ENCODE results near the gene SLU7.

The SLU7 gene

GRCh38 chr5:160418561-160419457 is at the start of gene SLU7:
TSS of gene SLU7 (minus strand) at chr5:160419081. CDS start at chr5:160415294, 3,787 bp downstream.
- DNase-seq (ENCODE audit: low spot score in 2 of 2) = peak; percentile 90 to 96
- Histone ChIP-seq H3K9me3 (no peaks in the 10 kb centered on the region), H3K4me3 (peak within 1 kb of the TSS; percentile 75), H3K4me1 (peaks cover 19% of the 10 kb centered on the region), H3K27me3 (ENCODE audit: low read depth) (no peaks in the 10 kb centered on the region), H3K36me3 (replicated peaks) (peaks cover 16% of the 10 kb centered on the region)
- in situ Hi-C loops (cut with MboI; ENCODE audit: low sequenced_read_pairs) = no loop called here

DNA sequence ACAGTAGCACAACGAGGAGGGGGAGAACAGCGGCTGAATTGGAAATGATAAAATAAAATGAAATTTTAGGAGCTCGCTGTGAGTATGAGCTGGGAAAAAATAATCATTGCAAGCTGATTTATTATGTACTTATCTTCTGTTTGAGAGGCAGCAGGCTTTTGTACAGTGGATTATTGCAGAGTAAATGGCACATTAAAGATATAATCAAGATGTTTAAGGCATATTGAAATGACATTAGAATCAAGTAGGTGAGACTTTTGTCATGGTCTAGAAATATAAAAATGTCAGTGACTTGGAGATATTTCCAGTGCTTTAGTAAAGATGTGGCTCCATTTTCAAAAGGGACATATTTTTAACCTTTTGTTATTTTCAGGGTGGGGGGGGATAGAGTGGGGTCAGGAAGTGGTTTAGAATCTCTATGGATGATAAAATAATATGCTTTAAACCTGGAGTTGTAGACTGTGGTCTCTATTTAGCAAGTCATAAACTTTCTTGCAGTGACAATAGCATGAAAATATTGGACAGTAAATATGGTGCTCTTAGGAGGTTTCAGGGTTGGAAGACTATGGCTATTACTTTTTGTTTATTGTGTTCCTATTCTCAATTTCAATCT is 49.6 kb upstream of the SLU7 start:
- in situ Hi-C loops (cut with MboI; ENCODE audit: low sequenced_read_pairs) = no loop called here
- DNase-seq (ENCODE audit: low spot score in 2 of 2) = no peak
- no peaks in the 10 kb centered on the region for H3K27me3 ChIP-seq (ENCODE audit: low read depth)
- no peak overlapping the region for H3K4me3 ChIP-seq
- no peaks in the 10 kb centered on the region for H3K9me3 ChIP-seq
- H3K4me1 ChIP-seq = no peaks in the 10 kb centered on the region
- no peaks in the 10 kb centered on the region for H3K36me3 ChIP-seq (replicated peaks)

- in situ Hi-C loops (cut with MboI; ENCODE audit: low sequenced_read_pairs) = no loop called here
- H3K4me3 ChIP-seq = no peak overlapping the region
- no peak for DNase-seq (ENCODE audit: low spot score in 2 of 2)
- H3K9me3 ChIP-seq = no peaks in the 10 kb centered on the region
- H3K27me3 ChIP-seq (ENCODE audit: low read depth) = no peaks in the 10 kb centered on the region
- H3K36me3 ChIP-seq (replicated peaks) = no peaks in the 10 kb centered on the region
- H3K4me1 ChIP-seq = no peaks in the 10 kb centered on the region
Observed at GRCh38 chr5:160467555-160468362, 48.9 kb upstream of the SLU7 start.

DNA sequence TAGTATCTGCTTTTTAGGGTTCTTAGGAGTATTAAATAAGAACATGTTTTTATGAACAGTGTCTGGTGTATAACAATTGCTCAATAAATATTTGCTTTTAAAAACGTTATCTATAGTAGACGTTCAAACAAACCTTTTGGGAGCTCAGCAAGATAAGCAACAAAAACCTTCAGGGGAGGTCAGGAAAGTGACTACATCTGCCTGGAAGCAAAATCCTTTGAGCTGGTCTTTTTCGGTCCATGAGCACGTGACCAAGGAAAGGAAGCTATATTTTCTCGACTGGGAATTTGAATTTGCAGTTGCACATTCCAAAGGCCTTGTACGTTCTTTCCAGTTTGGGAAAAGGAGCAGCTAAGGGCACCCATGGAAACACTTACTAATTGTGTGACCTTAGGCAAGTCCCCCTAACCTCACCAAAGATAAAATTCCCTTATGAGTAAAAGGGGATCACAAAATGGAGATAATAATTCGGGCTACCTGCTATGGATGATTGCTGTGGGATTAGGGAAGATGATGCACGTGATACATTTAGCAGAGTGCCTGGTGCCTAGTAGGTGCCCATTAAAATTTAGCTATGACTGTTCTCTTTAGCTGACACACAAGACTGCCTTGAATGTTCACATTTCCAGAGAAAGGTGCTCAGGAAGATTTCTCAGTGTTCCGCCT is 48.1 kb upstream of the SLU7 start:
- Histone ChIP-seq H3K36me3 (replicated peaks) (no peaks in the 10 kb centered on the region), H3K9me3 (no peaks in the 10 kb centered on the region), H3K27me3 (ENCODE audit: low read depth) (0 out of 2 replicates have a peak, but pooled peaks cover 3% of the 10 kb centered on the region), H3K4me3 (no peak overlapping the region), H3K4me1 (no peaks in the 10 kb centered on the region)
- DNase-seq (ENCODE audit: low spot score in 2 of 2) = no peak
- in situ Hi-C loops (cut with MboI; ENCODE audit: low sequenced_read_pairs) = no loop called here

GRCh38 chr5:160466116-160466515 is 47.2 kb upstream of the SLU7 start:
- H3K4me1 ChIP-seq = no peaks in the 10 kb centered on the region
- in situ Hi-C loops (cut with MboI; ENCODE audit: low sequenced_read_pairs) = no loop called here
- no peaks in the 10 kb centered on the region for H3K9me3 ChIP-seq
- H3K36me3 ChIP-seq (replicated peaks) = no peaks in the 10 kb centered on the region
- H3K27me3 ChIP-seq (ENCODE audit: low read depth) = 0 out of 2 replicates have a peak, but pooled peaks cover 3% of the 10 kb centered on the region
- no peak overlapping the region for H3K4me3 ChIP-seq
- no peak for DNase-seq (ENCODE audit: low spot score in 2 of 2)

DNA sequence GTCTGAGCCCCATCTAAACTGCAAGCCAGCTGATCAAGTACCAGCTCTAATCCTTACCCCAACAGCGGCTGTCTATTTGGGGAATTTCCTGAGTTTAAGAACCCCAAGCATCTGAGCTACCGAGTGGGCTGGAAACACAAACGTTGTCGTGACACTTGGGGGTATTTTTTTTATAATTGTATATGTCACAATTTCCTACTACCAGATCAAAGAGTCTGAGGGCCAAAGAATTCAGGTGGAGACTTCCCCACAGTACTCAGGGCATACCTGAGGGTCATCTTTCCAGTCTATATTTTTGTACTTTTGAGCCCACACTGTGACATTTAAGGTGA is 45.6 kb upstream of the SLU7 start:
- Histone ChIP-seq H3K9me3 (no peaks in the 10 kb centered on the region), H3K4me3 (no peak overlapping the region), H3K4me1 (peaks cover 7% of the 10 kb centered on the region), H3K36me3 (replicated peaks) (no peaks in the 10 kb centered on the region), H3K27me3 (ENCODE audit: low read depth) (0 out of 2 replicates have a peak, but pooled peaks cover 3% of the 10 kb centered on the region)
- in situ Hi-C loops (cut with MboI; ENCODE audit: low sequenced_read_pairs) = no loop called here
- DNase-seq (ENCODE audit: low spot score in 2 of 2) = no peak

DNA sequence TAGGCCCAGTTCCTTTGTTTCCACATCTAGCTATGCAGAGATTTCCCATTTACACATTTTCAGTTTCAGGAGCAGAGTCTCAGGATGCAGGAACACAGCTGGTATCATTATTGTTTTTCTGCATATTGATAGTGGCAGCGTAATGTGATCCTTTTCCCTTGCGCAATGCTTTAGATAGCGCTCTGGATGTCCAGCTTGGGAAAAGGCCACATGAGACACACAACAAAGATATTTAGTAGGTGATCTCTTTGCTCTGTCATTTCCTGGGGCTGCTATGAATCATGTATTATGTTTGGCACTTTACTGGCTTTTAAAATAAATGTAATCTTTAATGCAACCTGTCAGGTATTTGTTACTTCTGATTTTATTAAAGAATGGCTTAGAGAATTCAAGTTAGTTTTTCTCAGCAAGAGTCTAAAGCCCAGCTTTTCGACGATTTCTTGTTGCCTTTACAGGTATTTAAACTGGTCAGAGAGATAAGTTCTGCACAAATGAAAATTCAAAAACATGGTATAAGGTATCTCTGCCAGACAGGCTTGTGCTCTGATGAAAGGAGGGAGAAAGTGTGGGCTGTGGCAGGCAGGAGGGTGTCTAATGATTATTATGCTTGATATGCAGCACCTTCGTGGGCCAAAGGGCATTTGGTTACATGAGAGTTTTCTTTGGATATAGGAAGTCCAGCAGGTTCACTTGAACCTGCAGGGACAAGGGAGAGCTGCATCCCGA is 45.0 kb upstream of the SLU7 start:
- Histone ChIP-seq H3K4me3 (no peak overlapping the region), H3K27me3 (ENCODE audit: low read depth) (0 out of 2 replicates have a peak, but pooled peaks cover 3% of the 10 kb centered on the region), H3K4me1 (peaks cover 7% of the 10 kb centered on the region), H3K9me3 (no peaks in the 10 kb centered on the region), H3K36me3 (replicated peaks) (no peaks in the 10 kb centered on the region)
- no peak for DNase-seq (ENCODE audit: low spot score in 2 of 2)
- in situ Hi-C loops (cut with MboI; ENCODE audit: low sequenced_read_pairs) = no loop called here

GRCh38 chr5:160463227-160463626 is 44.3 kb upstream of the SLU7 start:
- Histone ChIP-seq H3K9me3 (no peaks in the 10 kb centered on the region), H3K4me1 (peaks cover 7% of the 10 kb centered on the region), H3K4me3 (no peak overlapping the region), H3K36me3 (replicated peaks) (no peaks in the 10 kb centered on the region), H3K27me3 (ENCODE audit: low read depth) (0 out of 2 replicates have a peak, but pooled peaks cover 3% of the 10 kb centered on the region)
- in situ Hi-C loops (cut with MboI; ENCODE audit: low sequenced_read_pairs) = no loop called here
- DNase-seq (ENCODE audit: low spot score in 2 of 2) = no peak

DNA sequence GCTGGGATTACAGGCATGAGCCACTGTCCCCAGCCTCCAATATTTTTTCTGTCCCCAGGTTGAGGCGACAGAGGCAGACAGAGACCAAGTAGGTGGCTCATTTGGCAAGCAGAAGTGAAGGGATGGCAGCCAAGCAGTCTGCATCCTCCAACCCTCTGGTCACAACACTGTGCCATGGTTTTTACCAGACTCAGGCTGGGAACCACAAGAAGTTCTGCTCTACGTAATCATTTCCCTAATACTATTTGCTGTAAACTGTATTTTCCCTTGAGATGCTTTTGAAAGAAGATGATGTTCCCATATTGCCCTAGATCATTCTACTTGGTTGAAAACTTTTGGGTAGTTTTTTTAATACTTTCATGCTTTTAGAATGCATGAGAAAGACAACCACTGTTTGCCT is 43.3 kb upstream of the SLU7 start:
- H3K9me3 ChIP-seq = no peaks in the 10 kb centered on the region
- no peaks in the 10 kb centered on the region for H3K36me3 ChIP-seq (replicated peaks)
- H3K4me1 ChIP-seq = peaks cover 7% of the 10 kb centered on the region
- in situ Hi-C loops (cut with MboI; ENCODE audit: low sequenced_read_pairs) = no loop called here
- H3K27me3 ChIP-seq (ENCODE audit: low read depth) = 0 out of 2 replicates have a peak, but pooled peaks cover 3% of the 10 kb centered on the region
- H3K4me3 ChIP-seq = no peak overlapping the region
- no peak for DNase-seq (ENCODE audit: low spot score in 2 of 2)

GRCh38 chr5:160461378-160461777 is 42.5 kb upstream of the SLU7 start:
- Histone ChIP-seq H3K36me3 (replicated peaks) (no peaks in the 10 kb centered on the region), H3K4me3 (no peak overlapping the region), H3K27me3 (ENCODE audit: low read depth) (0 out of 2 replicates have a peak, but pooled peaks cover 3% of the 10 kb centered on the region), H3K9me3 (no peaks in the 10 kb centered on the region), H3K4me1 (peaks cover 7% of the 10 kb centered on the region)
- in situ Hi-C loops (cut with MboI; ENCODE audit: low sequenced_read_pairs) = no loop called here
- DNase-seq (ENCODE audit: low spot score in 2 of 2) = no peak

DNA sequence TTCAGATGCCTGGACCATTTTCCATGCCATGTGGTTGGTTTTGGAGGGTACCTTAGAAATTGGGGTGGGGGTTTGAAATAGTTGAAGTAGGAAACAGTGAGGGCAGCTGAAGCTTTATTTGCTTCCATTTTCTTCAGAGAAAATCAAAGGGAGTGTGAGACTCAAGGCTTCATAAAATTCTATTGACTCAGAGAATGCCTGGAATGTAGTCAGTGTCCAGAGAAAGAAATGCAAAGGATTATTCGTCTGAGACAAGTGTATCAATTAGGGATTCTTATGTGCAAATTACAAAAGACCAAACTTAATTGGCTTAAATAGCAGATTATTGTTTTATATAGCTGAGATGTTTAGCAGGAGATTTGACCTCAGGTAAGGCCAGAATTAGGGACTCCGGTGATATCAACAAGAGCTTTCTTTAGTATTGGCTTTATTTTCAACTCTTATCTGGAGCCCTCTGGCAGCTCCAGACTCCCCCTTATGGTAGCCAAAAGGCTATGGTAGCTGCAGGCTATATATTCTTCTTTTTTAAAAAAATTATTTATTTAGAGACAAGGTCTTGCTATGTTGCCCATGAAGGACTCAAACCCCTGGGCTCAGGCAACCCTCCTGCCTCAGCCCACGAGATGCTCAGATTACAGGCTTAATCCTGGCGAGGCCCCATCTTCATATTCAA is 41.6 kb upstream of the SLU7 start:
- Histone ChIP-seq H3K4me1 (peaks cover 7% of the 10 kb centered on the region), H3K36me3 (replicated peaks) (no peaks in the 10 kb centered on the region), H3K27me3 (ENCODE audit: low read depth) (0 out of 2 replicates have a peak, but pooled peaks cover 3% of the 10 kb centered on the region), H3K4me3 (no peak overlapping the region), H3K9me3 (no peaks in the 10 kb centered on the region)
- DNase-seq (ENCODE audit: low spot score in 2 of 2) = peak in 1 of 2 experiments; percentile 44
- in situ Hi-C loops (cut with MboI; ENCODE audit: low sequenced_read_pairs) = no loop called here
